ENCODE data around the gene DIS3L2.
"Not testable (repeated sequence)": the region's sequence is repeated elsewhere in the genome, so short reads cannot be mapped to it uniquely, and the experiment has no call there.

The DIS3L2 gene

DNA sequence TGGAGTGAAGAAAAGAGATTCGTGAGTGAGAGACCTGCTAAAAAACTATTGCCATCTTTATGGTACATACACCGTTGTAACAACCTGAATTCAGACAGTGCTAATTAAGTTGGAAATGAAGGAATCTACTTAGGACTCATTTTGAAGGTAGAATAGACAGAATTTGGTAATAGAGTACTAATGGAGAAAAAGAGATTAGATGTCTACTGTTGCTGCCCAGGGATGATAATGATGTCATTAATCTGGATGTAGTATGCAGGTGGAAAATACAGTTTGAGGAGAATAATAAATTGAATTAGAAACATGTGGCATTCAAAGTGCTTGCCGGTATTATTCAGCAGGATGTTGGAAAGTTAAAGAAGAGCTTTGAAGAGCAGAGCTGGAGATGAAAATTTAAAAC is 44.7 kb downstream of the DIS3L2 start:
- no peak for FAIRE-seq
- DNase-seq (ENCODE audit: insufficient read length, low spot score), result no peak

DNA sequence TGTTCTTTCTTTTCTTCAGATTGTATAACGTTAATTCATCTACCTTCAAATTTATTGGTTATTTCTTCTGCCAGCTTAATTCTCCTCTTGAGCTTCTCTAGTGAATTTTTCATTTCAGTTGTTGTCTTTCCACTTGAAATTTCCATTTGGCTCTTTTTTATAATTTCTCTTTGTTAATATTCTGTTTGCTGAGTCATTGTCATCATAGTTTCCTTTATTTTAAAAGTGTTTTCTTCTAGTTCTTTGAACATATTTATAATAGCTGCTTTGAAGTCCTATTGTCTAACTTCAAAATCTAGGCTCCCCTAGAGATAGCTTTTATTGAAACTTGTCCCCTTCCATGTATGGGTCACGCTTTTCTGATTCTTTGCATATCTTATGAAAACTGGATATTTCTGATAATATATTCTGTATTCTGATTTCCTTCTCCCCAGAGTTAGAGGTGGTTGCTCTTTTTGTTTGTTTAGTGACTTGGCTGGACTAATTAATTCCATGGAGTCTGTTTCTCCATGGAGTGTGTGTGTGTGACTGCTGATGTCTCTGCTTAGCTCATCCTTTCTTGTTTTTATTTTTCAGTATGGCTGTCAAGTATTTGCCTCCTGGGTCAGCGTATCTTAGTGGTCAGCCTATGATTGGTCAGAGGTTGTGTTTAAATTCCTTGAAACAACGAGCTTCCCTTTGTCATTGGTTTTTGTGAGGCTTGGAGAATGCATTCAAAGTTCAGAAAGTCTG is 47.6 kb downstream of the DIS3L2 start:
- FAIRE-seq, result no peak
- DNase-seq (ENCODE audit: insufficient read length, low spot score), result no peak

DNA sequence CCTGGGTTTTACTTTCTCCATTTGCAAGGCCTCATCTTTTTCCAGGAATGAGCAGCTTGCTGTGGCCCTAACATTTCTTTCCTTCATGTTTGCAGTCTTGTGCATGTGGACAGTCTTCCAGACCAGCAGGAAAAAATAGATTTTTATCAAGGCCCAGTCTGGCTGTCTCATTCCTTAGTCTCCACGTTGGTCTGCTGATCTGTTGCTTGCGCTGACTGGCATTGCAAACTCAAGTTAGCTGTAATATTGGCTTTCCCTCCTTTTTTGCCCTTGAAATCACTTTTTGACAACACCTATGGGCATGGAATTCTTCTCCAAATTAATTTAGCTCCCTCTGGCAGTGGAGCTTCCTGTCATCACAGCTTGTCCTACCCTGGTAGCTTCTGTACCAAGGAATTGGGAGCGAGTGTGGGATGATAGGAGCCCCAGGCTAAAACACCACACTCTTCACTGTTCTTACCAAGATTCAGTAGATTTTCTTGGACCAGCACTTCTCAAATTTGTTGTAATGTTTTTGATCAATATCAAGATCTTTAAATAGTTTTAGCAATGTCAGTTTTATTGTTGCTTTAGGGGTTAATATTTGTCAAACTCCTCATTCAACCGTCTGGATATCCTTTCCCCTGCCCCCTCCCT is 48.2 kb downstream of the DIS3L2 start:
- FAIRE-seq, result no peak
- no peak for DNase-seq (ENCODE audit: insufficient read length, low spot score)

DNA sequence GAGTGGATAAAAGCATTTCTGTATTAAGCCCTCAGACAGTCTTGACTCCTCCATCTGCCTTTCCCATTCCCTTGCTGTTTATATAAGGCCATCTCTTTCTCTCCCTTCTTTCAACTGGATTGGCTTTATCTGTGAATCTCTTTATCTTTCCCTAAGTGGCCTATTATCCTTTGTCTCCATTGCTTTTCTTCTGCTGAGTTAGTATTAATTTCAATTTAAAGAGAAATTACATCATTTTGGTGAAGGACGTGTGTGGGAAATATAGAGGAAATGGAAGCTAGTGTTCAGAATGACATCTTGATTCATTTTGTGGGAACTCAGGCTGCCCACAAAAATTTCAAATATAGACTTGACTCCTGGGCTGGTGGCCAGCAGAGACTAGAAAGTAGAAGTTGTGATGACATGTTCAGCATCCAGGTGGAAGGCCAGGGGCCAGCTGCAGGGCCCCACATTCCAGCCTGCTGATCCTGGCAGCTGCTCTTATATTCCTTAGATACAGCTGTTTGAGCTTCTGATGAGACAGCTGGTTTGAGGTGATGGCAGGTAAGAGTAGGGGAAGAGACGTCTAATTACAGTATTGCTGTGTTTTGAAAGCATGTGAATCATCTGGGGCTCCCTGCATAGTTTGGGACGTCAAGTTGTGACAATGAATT is 52.3 kb downstream of the DIS3L2 start:
- DNase-seq (ENCODE audit: insufficient read length, low spot score) (no peak), FAIRE-seq (no peak)

DNA sequence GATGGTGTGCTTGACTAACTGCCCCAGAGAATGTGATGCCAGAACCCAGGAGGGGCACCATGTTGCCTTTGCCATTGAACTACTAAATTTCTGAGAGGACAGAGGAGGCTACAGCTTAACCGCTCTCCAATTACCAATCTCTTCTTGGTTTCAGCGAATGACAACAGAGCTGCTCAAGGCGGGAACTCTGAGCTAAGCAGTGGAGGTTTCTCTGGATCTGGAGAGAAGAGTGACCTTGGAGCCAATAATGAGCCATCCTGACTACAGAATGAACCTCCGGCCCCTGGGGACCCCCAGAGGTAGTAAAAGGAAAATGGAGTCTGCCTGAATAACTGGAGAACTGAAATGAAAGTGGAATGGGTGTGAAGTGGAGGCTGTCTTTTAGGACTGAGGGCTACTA is 53.2 kb downstream of the DIS3L2 start:
- FAIRE-seq (no peak), DNase-seq (ENCODE audit: insufficient read length, low spot score) (no peak)

DNA sequence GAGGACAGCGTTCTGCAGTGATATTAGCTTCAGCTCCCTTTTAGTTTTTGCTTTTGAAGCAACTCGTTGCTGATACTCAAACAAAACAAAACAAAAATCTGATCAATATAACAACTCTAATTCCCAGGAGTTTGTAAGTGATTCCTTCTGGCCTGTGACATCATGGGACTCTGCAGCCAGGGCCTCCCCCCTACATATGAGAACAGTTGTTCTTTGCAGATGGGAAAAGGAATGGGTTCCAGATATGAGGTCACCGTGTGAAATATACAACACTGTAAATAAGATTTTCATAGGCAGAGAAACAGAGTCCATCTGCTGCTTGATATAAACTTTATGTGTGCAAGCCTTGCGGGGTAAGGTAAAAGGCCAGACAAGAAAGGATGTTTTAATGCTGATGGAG is 56.7 kb downstream of the DIS3L2 start:
- DNase-seq (ENCODE audit: insufficient read length, low spot score), result no peak
- FAIRE-seq, result no peak

DNA sequence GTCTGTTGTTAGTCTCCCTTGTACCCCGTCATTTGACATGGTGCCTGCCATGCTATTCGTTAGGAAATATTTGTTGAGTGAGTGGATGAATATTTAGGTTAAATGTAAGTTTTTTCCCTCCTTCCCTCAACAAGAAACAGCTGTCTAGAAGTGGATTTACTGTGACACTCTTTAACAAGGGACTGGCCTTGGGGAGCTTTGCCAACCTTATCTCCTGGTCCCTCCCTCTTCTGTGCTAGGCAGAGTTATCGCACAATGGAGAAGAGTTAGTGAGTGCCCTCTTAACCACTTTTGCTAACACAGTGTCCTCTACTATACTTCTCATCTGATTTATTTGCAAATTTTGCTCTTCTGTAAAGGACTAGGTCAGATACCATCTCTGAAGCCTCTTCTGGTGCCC is 61.2 kb downstream of the DIS3L2 start:
- FAIRE-seq (no peak), DNase-seq (ENCODE audit: insufficient read length, low spot score) (no peak)

DNA sequence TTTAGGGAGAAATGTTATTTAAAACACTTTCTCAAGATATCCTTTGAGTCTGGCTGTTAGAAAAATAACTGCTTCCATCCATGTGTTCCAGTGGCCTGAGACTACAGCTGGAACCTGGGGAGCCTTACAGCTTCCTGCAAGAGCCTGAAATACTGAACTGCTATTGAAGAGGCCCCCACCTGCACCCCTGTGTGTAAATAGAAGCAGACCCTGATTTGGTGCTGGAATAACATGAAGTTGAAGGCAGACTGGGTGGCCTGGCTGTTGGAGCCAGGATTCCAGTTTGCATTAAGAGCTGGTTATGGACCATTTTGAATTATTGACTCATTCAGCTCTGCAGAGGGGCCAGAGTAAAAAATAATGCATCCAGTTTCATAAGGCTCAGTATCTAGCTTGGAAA is 61.9 kb downstream of the DIS3L2 start:
- DNase-seq (ENCODE audit: insufficient read length, low spot score), result no peak
- no peak for FAIRE-seq

DNA sequence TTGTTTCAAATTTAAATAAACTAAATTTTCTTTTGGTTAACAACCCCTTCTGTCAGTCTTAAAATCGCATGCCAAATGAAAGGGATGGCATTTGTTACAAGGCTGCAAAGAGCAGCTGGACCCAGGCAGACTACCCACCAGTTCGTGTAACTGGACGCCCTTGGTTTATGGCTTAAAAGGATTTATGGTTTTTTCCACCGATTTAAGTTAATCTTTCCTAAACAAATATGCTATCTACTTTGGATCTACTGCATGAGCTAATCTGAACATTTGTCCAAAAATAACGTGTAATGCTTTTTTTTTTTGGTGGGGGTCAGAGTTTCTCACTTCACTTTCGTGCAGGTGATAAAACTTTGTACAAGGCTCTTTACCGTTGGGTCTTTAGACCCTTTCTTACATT is 62.9 kb downstream of the DIS3L2 start:
- DNase-seq (ENCODE audit: insufficient read length, low spot score) (no peak), FAIRE-seq (peak; percentile 14)

DNA sequence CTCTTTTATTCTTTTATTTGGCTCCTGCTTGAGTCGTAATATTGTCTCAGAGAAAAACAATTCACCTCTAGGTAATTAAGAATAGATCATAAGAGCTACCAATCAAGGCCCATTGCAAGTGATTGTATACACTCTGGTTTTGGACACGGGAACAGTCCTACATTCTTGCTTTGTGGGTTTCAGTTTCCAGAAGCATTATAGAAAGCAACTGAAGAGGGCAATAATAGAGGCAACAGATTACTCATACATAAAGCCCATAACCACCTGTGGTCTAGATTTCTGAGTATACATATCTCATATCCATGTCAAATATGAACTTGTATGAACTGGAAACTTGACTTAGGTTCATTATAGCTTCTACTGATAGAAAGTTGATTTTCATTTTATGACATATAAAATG is 65.4 kb downstream of the DIS3L2 start:
- DNase-seq (ENCODE audit: insufficient read length, low spot score) (peak; percentile 40), FAIRE-seq (peak; percentile 97)

DNA sequence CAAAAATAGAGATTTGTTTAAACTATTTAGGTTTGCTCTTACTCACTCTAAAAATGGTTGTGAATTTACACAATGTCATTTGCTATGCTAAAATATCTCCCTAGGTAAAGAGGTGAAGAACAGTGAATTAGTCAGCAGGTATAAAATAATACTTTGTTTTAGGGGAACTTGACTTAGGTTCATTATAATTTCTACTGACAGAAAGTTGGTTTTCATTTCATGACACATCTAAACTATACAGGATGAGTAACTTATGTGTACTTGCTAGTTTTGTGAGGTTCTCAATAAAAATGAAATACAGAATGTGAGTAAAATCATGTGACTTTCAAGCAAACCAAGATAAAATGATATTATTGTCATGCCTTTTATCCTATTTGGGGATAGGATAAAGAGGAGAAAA is 66.0 kb downstream of the DIS3L2 start:
- DNase-seq (ENCODE audit: insufficient read length, low spot score) (no peak), FAIRE-seq (peak; percentile 42)

DNA sequence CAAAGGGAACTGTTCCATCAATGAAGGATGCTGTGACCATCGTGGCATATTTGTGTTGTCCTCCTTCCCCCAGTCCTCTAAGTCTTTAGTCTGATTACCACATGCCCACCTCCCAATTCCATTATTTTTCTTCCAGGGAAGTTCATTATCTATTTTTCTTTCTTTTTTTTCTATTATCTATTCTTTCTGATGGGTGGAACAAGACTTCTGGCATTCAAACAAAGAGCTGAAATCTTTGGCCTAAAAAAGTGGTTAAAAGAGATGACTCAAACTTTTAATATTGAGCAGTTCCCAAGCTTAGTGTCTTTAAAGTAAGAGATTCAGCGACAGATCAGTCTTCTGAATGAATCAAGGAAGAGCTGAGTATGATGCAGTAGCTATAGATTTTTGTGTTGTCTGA is 66.6 kb downstream of the DIS3L2 start:
- no peak for FAIRE-seq
- no peak for DNase-seq (ENCODE audit: insufficient read length, low spot score)

DNA sequence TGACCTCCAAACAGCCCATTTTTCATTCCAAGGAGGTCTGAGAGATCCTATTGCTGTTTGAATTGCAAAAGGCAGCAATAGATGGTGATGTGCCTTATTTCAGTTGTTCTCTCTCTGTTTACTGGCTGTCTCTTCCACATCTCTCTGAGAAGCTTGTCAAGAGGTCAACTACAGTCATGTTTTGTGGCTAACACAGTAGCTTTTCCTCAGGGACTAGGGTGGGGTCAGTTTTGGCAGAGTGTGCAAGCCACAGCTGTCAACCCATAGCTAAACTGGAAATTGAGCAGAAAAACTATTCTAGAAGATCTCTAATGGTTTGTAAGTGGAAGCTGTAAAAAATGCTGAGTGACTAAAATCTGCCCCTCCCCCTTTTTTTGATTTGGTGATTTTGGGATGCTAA is 67.1 kb downstream of the DIS3L2 start:
- FAIRE-seq, result no peak
- no peak for DNase-seq (ENCODE audit: insufficient read length, low spot score)

DNA sequence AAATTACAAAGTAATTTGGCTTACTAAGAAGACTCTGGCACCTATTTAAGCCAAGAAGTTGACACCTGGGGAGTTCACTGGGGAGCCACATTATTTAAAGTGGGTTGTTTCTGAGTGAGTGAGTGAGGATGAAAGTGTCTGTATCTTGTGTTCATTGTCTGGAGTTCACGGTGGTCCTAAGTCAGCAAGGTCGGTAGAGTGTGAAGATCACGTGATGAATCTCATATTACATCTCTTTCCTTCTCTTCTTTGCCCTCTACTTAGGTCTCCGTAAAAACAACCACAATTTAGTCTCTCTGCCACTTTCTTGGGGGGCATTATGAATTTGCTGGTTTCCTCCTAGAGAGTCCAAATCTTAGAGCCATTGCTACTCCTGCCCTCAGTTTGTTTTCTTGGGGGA is 67.8 kb downstream of the DIS3L2 start:
- no peak for FAIRE-seq

DNA sequence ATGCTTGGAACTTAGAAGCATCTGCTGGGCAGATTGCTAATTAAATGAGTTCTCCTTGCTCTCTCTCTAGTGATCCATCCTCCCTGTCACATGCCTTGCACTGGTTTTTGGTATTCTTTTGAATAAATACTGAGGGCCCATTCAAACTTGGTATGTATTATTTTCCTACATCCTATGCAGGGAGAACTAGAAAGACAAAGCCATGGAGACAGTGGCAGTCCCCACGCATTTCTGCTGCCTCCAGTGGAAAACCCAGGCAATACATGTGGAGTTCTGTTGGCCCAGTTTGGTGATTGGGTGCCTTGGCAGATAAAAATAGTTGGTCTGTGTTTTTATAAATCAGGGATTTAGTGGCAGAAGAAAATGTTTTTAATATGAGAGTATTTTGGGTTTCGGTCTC is 68.7 kb downstream of the DIS3L2 start:
- FAIRE-seq, result no peak
- no peak for DNase-seq (ENCODE audit: insufficient read length, low spot score)

More for the DNA sequence above, 67.8 kb downstream of the DIS3L2 start:
- DNase-seq (ENCODE audit: insufficient read length, low spot score), result no peak

DNA sequence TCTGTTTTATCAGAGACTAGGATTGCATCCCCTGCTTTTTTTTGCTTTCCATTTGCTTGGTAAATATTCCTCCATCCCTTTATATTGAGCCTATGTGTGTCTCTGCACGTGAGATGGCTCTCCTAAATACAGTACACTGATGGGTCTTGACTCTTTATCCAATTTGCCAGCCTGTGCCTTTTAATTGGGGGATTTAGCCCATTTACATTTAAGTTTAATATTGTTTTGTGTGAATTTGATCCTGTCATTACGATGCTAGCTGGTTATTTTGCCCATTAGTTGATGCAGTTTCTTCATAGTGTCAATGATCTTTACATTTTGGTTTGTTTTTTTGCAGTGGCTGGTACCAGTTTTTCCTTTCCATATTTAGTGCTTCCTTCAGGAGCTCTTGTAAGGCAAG is 73.8 kb downstream of the DIS3L2 start:
- FAIRE-seq, result not testable (repeated sequence)

DNA sequence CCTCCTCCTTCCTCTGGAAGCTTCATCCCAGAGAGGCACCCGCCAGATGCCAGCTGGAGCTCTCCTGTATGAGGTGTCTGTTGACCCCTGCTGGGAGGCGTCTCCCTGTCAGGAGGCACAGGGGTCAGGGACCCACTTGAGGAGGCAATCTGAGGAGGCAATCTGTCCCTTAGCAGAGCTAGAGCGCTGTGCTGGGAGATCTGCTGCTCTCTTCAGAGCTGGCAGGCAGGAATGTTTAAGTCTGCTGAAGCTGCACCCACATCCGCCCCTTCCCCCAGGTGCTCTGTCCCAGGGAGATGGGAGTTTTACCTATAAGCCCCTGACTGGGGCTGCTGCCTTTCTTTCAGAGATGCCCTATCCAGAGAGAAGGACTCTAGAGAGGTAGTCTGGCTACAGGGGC is 75.4 kb downstream of the DIS3L2 start:
- FAIRE-seq; DNase-seq (ENCODE audit: insufficient read length, low spot score): not testable (repeated sequence)

More for the DNA sequence above, 73.8 kb downstream of the DIS3L2 start:
- DNase-seq (ENCODE audit: insufficient read length, low spot score), result not testable (repeated sequence)

DNA sequence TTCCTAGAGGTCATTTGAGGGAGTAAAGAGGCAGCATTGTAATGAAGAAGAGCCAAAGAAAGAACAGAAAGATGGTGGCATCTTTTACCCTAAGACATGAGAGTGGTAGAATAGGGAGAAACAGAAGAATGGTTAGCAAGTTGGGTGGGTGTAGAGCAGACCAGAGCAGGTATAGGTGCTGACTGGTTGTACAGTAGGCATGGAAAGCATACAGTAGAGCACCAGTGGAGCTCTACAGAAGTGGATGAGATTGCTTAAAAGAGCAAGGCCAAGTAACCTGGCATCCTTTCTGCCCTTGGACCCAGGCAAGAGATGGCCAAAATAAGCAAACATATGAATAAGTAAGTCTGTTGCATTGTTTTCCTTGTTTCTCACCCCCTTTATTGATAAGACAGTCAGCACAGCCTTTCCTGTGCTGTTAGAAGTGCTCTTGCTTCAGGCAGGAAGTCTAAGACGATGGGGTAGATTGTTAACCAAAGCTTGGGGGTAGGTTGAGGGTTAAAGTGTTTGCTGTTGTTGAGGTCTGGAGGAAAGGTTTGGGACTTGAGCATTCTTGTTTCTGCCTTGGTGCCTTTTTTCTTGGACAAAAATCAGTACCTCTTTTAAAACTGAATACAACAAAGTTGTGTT is 76.9 kb downstream of the DIS3L2 start:
- no peak for DNase-seq (ENCODE audit: insufficient read length, low spot score)
- FAIRE-seq, result no peak

DNA sequence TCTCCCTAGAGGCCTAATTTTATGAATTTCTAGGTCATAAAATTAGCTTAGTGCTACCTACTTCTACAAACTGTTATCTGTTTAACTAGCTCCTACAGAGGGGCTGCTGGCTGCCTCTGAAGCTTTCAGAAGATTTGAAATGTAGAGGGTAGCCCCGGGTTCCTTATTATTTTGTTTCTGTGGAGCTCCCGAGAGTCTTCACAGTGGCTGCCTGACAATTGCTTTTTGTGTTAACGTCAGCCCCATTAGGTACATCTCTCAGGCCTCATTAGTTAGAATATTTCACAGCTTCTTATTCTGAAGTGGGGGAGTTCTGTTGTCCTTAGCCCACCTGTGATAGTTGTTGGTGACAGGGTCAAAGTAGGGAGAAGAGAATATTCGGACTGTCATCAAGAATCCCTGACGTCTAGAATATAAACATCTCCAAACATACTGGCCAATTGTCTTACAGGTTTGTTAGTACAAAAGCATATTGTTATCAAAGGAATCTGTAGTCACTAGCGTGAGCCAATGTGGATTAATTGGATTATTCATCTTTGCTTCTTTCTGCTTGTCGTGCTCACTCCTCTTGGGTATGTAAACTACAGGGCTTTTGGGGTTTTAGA is 77.5 kb downstream of the DIS3L2 start:
- FAIRE-seq, result no peak

DNA sequence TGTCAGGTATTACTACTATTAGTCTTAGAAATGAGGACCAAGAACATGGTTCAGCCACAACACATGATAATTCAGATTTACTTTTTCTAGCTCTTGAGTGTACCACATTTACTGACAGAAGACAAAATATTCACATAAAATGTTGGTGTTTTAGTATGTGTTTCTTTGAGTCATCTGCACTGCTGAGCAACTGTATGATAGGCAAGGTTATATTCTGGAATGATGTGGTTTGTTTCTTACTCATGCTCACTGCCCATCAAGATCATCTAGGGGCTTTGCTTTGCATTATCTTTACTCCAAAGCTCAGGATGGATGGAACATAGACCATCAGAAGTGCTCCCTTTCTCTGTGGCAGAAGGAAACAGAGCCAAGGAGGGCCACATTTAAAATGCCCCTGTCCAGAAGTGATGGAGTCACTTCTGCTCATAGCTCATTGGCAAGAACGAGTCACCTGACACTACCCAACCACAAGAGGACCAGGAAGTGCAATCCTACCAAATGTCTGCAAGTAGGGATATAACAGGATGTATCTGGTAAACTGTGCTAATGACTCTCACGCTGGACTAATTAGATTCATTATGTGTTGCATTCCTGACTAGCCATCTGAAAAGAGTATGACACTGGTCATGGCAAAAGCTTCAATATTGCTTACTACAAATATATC is 81.5 kb downstream of the DIS3L2 start:
- FAIRE-seq, result no peak
- no peak for DNase-seq (ENCODE audit: insufficient read length, low spot score)

More for the DNA sequence above, 77.5 kb downstream of the DIS3L2 start:
- no peak for DNase-seq (ENCODE audit: insufficient read length, low spot score)

DNA sequence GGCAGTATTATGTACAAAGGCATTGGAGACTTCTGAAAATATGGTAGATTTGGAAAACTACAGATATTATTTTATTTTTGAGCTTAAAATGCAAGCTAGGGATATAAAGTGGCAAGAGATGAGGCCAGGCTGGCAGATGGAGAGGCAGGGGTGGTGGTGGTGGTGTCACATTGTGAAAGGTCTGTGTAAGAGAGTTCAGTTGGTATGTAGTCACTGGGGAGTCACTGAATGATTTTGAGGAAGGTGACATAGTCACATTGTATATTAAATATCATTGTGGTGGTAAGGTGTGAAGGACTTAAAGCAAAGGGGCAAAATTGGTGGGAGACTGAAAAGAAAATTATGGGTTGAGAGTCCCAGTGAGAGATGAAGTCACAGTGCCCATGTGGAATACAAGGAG is 82.5 kb downstream of the DIS3L2 start:
- DNase-seq (ENCODE audit: insufficient read length, low spot score) (no peak), FAIRE-seq (no peak)
